NCI-H2171 treated with DMSO at 0.1 percent for 48 hours (cell line): ENCODE measurements around the gene CSK.

ENCODE experiments used
- DNase-seq: peaks from one replicate; lab custom pipeline; 2025; lab: John Stamatoyannopoulos, UW

Gene CSK

DNA sequence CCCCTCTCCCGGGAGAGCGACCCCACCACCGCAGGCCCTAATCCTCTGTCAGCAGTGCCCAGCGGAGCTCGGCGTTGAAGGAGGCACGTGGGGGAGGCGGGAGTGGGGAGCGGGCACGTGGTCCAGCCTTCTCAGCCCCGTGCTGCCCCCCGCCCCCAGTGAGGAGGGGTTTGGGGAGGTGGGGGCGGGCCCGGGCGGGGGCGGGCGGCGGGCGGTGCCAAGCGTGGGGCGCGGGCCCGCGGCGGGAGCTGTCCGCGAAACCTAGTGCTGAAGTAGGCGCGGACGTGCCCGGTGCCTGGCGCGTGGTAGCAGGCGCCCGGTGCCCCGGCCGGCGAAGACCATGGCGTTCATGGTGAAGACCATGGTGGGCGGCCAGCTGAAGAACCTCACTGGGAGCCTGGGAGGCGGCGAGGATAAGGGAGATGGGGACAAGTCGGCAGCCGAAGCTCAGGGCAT, 44.5 kb downstream of the CSK start, which contains the start of gene CPLX3:
Gene CPLX3 (plus strand): TSS at position 264 of the 456 bp plus-strand sequence. CDS start 77 bp downstream, at position 341.
- DNase-seq: no peak

DNA sequence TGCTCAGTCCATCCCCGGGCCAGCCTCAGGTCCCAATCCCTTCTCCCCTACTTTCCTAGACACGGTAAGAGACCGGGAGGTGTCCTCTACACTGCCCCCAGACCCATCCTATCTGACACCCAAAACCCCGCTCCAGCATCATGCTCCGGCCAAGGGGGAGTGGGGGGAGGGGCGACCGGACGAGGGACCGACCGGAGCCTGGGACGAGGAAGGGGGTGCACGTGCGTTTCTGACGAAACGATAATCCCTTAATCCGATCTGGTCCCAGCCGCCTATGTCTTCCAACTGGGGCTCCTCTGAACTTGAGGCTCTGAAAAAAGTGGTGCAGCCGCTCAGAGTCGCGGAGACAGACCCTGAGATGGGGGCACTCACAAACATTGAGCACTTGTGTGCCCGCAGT, 45.0 kb downstream of the CSK start:
- no peak for DNase-seq

DNA sequence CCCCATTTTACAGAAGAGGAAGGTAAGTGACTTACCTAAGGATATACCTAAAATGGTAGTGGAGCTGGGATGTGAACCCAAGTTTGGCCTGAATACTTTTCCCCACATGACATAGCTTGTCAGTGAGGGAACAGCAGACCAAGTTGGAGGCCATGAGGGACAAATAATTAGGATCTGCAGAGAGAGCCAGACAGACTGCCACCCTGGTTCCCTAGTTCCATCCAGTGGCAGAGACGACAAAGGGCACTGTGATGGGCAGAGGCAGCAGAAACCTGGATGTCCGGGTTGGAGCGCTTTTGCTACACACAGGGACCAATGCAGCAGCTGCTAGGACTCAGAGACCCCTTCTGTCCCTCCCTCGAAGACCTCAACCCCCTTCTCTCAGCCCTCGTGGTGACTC, 45.7 kb downstream of the CSK start:
- no peak for DNase-seq

DNA sequence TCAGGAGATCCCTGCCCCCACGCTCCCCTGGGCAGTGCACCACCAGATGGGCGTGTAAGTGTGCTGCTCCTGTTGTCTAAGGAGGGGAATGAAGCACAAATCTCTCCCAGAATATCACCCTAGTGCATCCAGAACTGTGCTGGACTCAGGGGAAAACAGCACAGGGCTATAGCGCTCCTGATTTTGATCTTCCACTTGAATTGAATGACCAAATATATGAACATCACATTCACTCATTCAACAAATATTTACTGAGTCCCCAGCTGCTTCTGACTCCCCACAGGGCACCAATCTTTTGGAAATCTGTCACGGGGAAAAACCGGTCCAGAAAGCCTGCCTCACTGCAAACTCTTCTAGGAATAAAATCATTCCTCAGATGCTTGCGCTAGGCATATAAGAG, 47.0 kb downstream of the CSK start:
- peak; percentile 46 for DNase-seq

DNA sequence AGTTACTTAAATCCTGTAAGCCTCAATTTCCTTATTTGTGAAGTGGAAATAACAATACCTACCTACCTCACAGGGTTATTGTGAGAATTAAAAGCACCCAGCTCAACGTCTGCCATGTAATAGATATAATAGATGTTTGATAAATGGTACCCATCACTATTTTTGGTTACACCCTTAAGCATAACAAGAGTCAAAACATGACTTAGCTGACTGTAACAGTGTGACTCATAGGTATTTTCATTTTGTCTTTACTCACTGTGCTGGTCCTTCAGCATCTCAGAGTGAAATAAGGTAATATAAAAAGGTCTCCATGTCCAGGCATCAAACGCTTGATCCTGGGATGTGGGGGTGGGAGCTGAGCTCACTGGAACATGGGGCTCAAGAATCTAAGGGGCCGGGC, 47.6 kb downstream of the CSK start:
- DNase-seq: no peak

DNA sequence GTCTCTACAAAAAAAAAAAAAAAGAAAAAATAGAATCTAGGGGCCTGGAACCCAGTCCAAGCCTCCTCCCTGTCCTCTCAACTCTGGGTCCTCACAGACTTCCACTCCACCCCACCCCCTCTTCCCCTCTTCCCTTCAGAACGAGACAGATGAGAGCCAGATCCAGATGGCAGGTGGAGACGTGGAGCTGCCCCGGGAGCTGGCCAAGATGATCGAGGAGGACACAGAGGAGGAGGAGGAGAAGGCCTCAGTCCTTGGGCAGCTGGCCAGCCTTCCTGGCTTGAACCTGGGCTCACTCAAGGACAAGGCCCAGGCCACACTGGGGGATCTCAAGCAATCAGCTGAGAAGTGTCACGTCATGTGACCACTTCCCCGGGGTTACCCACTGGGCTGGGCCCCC, 48.1 kb downstream of the CSK start:
- DNase-seq: no peak

DNA sequence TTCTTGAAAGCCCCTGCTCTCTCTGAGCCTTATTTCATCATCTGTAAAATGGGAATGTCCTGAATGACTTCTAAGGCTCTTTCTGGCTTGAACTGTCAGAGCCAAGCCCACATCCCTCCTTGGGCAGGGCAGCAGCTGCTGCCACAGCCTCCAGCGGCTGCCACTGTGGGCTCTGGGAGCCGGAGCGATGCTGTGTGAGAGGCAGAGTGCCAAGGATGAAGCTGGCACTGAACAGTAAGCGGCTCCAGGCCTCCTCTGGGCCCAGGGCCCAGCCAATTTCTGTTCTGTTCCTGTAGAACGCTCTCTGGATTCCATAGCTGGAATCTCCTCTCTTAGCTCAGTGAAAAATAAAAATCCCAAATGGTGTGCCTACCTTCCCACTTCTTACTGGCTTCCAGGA, 49.0 kb downstream of the CSK start:
- DNase-seq: peak; percentile 40

DNA sequence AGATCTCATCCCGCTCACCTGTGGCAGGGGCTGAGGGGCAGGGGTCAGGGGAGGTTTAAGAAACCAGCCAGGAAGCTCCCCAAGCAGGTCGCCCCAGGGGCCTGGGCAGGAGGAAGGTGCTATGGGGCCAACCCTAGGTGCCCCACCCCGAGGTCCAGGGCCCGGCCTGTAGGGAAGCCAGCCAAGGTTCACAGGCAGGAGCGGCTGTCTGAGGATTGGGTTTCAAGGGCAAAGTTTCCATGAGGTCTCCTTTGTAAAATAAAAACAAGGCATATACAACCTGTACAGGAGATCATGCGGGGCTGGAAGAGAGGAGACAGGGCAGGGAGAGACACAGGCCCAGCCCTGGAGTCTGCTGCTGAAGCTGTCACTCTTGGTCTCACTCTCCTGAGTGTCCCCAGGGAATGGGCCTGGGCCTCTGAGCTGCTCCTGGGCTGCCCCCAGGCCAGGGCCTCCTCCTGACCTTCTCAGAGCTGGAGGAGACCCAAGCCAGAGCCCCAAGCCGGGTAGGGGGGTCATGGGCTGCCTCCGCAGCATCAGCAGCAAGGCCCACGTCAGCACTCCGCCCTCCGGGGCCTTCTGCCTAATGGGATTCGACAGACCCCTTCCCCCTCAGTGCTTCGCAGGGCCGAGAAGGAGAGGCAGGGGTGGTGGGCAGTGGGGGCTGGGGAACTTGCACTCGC, 50.1 kb downstream of the CSK start:
- peak; percentile 57 for DNase-seq

DNA sequence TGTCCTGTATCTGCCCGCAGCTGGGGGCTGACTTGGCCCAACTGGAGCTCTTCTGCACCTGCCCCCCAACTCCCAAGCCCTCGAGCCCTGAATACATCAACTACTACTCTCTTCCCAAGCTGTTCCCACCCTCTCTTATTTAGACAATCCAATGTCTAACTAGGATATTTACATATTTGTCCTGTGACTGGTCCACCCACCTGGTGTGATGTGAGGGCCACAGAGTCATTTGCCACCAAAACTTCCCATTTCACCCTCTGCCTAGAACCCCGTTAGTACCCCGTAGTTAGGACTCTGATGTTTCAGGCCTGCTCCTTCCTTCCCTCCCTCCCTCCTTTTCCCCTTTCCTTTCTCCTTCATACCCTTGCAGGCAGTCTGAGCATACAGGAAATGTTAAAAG, 50.9 kb downstream of the CSK start:
- DNase-seq: peak; percentile 63

DNA sequence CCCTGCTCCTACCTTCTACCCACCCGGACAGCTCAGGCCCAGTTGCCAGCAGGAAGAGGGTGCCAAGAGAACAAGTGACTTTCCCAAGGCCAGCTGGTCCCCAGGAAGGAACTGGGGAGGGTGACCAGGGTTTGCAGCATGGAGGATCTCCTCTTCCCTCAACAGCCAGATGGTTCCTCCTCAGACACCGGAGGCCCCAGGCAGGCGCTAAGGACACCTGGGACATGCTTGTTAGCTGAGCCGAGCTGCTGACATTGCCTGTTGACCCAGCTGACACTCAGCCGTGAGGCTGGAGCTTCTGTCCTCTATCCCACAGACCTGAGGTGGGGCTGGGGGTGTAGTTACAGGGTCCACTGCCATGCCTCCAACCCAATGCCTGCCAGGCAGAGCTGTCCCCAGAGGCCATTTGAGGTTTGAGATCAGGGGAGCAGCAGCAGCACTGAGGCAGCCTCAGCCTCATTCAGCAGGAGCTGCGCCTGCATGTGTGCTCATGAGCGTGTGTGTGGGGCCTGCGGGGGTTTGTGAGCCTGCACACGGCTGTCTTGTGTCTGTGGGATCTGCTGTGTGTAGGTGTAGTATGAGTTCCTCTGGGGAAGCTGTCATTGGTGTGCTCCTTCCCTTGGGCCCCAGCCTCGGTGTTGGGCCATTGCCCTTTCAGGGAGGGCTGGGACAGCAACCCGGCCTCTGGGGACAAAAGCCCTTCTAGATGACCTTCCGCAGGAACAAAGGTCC, 51.7 kb downstream of the CSK start:
- DNase-seq: peak; percentile 79

DNA sequence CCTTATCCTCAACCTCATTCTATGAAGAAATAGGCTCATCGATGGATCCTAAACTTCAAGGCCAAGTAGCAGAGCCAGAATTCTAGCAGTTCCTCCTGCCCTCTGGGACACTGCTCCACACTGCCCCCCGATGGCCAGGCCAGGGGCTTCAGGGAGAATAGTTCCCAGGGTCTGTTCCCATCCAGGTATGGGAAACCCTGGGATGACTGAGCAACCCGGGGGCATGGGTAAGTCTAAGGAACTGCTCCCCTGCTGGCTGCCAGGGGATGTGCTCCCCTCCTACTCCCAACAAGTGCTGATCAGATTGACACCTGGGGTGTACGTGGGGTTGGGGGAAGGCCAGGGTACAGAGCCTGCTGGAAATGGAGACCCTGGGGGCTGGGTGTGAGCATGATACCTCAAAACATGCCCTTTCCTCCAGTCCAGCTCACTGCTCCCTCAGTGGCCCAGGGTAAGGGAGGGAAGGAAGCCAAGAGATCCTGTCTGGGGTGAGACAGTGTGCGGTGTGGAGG, 53.5 kb downstream of the CSK start:
- DNase-seq: peak; percentile 41

DNA sequence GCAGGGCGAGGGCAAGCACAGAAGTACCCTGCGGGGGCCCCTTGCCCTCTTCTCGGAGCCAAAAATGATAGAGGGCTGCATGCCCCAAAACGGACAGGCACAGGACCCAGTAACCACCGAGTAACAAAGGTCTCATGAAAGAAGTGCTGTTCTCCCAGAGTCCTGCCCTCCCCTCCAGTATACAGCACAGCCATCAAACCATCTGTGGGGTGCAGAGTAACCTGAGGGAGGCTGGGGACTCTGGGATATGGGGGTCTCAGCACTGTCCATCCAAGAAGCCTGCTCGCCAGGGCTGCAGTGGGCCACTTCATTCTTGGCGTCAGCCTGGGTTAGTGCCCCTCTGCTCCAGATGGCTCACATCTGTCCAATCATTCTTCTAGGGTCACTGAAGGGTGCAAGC, 55.0 kb downstream of the CSK start:
- DNase-seq: no peak

DNA sequence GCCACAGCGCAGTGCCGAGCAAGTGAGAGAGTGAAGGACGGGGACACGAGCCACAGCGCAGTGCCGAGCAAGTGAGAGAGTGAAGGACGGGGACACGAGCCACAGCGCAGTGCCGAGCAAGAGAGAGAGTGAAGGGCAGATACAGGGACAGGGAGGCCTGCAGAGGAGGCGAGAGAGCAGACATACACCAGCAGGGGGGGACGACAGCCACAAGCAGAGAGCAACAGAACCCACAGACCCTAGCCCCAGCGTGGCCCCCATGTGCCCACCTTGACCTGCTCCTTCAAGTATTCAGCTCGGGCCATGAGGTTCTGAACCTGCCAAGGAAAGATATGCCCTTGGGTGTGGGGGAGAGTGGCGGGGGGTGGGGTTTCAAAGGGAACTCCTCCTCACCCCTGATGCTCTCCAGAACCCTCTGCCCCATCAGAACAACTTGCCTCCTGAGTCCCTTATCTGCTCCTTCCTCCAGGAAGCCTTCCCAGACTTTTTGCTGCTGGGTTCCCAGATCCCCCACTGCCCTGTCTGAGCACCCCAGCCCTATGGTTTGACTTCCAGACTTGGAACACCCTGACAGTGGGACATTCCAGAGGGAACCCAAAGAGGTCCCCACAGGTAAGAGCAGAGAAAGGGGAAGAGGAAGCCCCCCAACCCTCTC, 55.7 kb downstream of the CSK start:
- no peak for DNase-seq

DNA sequence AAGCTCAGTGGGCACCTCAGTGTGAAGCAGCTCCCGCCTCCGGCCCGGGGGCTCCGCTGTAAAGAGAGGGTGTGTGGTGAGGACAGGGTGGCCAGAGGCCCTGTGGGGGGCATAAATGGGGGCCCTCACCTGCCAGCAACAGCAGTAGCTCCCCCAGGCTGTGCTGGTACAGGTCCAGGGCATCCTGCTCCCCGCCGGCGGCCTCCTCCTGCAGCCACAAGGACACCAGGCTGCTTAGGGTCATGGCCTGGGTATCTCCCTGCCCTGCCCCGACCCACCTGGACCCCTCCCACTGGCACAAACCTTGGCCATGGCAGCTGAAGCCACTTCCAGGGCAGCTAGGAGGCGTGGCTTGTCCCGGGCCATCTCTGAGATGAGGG, 56.2 kb downstream of the CSK start:
- DNase-seq: no peak

DNA sequence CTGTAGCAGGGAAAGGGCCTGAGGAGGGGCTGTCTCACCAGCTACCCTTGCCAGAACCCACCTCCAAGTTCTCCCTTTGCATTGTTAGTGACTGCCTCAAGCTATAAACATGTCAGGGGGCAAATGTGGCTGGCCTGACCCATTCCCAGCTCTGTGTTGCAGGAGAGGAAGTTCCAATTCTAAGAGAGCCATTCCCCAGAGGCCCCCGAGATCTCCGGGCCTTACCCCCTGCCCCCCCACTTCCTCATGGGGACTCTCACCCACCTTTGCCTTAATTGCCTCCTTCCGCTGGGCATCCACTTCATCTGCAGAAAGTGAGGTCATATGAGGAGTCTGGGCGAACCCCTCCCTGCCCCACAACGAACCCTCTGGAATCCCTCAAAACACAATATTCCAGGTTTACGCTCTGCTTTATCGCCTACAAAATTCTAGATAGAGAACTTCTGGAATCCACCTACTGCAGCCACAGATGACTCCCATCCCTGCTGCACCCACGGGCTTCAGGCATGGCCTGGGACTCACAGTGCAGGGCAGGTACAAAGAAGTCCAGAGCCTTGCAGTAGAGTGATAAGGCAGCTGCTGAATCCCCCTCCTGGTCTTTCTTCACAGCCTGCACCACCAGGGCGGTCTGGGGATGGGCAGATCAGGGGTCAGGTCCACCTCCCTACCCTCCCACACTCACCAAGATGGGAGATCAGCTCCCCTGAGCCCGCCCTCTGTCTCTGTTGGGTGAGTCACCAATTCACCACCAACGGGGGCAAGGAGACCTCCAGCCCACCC, 57.1 kb downstream of the CSK start:
- no peak for DNase-seq

DNA sequence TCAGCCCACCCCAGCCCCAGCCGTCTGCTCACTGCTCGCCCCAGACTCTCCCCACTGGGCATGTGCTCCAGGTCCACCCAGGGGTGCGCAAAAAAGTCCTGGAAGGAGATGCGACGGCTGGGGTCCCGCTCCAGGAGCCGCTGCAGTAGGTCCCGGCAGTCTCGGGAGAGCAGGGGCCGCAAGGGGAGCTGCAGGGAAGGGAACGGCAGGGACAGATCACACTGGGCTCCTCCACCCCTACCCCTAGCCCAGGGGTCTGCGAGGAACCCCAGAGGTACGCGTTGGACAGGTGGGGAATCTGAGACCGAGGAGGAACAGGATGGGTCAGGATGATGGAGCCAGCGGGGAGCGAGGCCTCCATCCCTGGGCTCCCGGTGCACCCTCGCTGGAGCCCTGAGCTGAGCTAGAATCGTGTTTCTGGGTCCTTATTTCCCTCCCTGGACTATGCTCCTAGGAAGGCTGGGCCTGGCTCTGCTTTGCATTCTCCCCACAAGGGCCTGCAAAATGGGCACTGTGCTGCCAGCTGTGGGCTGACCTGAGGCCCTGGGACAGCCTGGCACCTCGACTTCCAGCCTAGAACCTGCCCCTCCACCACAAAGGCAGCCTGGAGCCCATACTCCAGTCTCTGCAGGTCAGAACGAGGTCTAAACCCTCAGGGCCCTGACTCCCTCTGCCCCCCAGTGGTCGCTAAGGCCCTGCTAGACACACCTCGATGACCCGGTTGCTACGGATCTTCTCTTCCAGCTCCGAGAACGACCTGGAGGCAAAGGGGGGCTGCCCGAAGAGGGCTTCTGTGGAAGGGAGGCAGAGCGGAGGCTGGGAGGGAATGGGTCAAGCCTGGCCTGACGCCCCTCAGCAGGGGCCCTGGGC, 57.9 kb downstream of the CSK start:
- no peak for DNase-seq

DNA sequence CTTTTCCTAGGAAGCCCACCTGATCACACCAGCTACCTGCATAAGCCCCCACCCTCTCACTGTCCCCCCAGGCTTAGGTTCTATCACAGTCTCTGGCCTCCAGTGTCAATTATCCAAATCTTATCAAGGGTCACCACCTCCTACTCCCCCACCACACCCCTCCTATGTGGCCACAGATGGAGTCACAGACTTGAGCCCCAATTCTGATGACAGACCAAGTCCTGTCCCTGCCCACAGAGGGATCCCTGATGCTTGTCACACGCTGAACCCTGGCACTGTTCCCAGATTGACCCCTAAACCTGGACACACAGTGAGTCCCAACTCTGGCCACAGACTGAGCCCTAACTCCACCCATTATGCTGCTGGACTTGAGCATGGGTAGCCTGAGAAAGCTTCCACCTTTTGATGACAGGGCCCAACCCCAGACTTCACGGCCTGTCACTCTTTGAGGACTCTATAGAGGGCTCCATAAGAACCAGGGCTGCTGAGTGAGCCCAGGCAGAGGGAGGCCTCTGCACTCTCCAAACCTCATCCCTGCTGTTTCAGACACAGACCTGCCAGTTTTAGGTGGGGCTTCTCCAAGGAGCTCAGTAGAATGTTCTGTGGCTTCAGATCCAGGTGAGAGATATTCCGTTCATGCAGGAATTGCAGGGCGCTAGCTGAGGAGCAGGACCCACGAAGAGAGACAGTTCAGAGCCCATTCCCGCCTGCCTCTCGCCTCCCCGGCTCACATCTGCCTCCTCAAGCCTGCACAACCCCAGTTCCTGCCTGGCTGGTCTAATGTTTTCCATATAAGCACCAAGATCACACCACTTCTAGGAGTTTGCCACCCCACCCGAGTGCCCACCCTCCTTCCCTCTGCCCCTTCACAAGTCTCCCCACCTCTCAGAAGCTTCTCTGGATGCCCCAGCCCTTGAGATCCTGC, 59.2 kb downstream of the CSK start:
- no peak for DNase-seq

DNA sequence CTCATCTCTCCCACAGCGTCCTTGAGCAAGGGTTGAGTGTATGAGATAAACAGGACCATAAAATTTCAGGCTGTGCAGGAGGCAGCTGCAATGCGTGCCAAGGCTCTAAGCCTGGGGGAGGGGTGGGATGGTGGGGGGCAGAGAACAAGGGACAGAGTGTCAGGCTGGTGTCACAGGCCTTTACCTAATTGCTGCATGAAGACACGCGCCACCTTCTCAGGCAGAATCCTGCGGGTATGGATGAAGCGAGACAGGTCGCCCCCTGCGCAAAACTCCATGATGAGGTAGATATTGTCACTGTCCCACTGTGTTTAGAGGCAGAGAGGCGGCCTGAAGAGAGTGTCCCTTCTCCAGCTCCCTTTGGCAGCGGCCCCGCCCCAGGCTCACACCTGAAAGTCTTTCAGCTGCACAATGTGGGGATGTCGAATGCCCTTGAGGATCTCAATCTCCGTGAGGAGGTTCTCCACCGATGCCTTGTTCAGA, 60.1 kb downstream of the CSK start:
- DNase-seq: no peak

DNA sequence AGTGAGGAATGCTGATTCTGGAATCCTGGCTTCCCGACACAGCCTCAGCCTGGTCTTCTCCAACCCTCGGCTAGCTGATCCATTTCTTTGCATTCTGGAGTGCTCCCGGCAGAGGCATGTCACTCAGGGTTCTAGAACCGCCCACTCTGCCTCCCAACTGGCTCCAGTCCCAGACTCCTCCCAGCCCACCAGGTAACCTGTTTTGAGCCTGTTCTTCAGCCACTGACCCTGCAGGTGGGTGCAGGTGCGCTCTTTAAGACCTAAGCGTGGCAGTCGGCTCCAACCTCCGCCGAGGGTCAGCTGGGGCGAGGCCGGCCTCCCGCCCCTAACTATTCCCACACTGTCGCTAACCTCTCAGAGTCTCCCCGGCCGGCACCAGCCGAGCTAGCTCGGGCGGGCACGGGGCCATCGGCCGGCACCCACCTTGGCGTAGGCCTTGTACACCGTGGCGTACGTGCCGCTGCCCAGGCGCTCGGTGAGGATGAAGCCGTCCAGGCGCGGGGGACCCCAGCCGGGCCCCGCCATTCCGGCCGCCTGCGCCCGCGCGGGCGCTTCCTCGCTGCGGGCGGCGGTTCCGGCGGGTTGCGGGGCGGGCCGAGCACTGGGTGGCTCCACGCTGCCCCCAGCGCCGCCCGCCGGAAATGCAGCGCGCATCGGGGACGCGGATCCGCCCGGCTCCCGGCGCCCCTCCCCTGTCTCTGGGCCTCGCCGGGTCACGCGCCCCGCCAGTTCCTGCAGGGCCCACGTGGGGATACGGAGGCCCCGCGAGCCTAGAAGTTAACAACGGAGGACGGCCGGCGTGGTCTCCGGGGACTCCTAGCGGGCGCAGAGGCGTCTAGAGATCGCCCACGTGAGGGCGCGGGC, 60.9 kb downstream of the CSK start, which contains the start of gene ULK3:
Gene ULK3 (minus strand): TSS at position 576 of the 864 bp plus-strand sequence. CDS start 51 bp downstream, at position 525.
- DNase-seq: peak; percentile 92
